IMR-90 (cell line): ENCODE measurements around the gene SEC14L1.

Source experiments
- BHLHE40 ChIP-seq: fragments of 150-350 bp; IDR thresholded peaks from 2 replicates; pipeline ENCODE4 v1.6.1; 2016; ENCODE audit warnings: mild to moderate bottlenecking, low read depth, low read length
- CEBPB ChIP-seq: IDR thresholded peaks from 2 replicates; pipeline ENCODE4 v1.6.1; 2012; ENCODE audit warnings: low read depth, low read length, improper control_type of control experiment
- MAFK ChIP-seq: IDR thresholded peaks from 2 replicates; pipeline ENCODE4 v1.6.1; 2012; ENCODE audit warnings: low read depth, low read length, improper control_type of control experiment
- MAZ ChIP-seq: IDR thresholded peaks from 2 replicates; pipeline ENCODE4 v1.6.1; 2012; ENCODE audit warnings: low read depth, mild to moderate bottlenecking, low read length, improper control_type of control experiment, moderate library complexity, borderline replicate concordance
- MXI1 ChIP-seq: IDR thresholded peaks from 2 replicates; pipeline ENCODE4 v1.6.1; 2012; ENCODE audit warnings: low read depth, mild to moderate bottlenecking, low read length, moderate library complexity, borderline replicate concordance
- POLR2A ChIP-seq: IDR thresholded peaks from 2 replicates; pipeline ENCODE4 v1.6.1; 2012; ENCODE audit warnings: mild to moderate bottlenecking, low read depth, low read length
- RAD21 ChIP-seq: IDR thresholded peaks from 2 replicates; pipeline ENCODE4 v1.6.1; 2012; ENCODE audit warnings: low read length, improper control_type of control experiment
- SMC3 ChIP-seq: fragments of 150-350 bp; IDR thresholded peaks from 2 replicates; pipeline ENCODE4 v1.6.1; 2016; ENCODE audit warnings: low read depth, mild to moderate bottlenecking, antibody characterized with exemption, low read length, moderate library complexity
- TF ChIP-seq, protein P1 (sequence below): fragments of 150-350 bp; IDR thresholded peaks from 2 replicates; pipeline ENCODE4 v1.6.1; 2017; ENCODE audit warnings: mild to moderate bottlenecking, antibody characterized with exemption, low read length, low read depth
- TF ChIP-seq, protein P2 (sequence below): conservative IDR thresholded peaks from 2 replicates; pipeline ENCODE4 v1.5.1; 2012; ENCODE audit warnings: mild to moderate bottlenecking, low read depth, low read length, improper control_type of control experiment

DNA sequence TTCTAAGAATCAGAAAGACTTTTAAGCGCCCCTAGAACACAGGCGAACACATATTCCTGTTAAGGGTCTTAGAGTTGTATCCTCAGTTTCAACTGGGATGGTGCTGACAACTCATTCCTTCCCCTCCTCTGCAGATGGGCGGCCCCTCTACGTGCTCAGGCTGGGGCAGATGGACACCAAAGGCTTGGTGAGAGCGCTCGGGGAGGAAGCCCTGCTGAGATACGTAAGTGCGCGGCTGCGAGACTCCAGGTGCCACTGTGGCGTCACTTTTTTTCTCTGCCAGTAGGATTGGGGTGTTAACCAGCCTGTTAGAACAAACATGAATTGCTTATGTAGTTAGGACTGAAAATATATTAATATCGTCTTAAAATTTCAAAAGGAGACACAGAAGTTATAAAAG lies 62.7 kb downstream of the SEC14L1 start:
- TF ChIP-seq RAD21 (no peak), POLR2A (no peak), SMC3 (no peak), BHLHE40 (no peak), MAFK (no peak), CEBPB (no peak), MAZ (no peak), MXI1 (no peak)
- TF ChIP-seq, protein P1, sequence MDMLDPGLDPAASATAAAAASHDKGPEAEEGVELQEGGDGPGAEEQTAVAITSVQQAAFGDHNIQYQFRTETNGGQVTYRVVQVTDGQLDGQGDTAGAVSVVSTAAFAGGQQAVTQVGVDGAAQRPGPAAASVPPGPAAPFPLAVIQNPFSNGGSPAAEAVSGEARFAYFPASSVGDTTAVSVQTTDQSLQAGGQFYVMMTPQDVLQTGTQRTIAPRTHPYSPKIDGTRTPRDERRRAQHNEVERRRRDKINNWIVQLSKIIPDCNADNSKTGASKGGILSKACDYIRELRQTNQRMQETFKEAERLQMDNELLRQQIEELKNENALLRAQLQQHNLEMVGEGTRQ, result no peak
- TF ChIP-seq, protein P2, sequence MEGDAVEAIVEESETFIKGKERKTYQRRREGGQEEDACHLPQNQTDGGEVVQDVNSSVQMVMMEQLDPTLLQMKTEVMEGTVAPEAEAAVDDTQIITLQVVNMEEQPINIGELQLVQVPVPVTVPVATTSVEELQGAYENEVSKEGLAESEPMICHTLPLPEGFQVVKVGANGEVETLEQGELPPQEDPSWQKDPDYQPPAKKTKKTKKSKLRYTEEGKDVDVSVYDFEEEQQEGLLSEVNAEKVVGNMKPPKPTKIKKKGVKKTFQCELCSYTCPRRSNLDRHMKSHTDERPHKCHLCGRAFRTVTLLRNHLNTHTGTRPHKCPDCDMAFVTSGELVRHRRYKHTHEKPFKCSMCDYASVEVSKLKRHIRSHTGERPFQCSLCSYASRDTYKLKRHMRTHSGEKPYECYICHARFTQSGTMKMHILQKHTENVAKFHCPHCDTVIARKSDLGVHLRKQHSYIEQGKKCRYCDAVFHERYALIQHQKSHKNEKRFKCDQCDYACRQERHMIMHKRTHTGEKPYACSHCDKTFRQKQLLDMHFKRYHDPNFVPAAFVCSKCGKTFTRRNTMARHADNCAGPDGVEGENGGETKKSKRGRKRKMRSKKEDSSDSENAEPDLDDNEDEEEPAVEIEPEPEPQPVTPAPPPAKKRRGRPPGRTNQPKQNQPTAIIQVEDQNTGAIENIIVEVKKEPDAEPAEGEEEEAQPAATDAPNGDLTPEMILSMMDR, result no peak
